ENCODE measurements around the gene ALG14.
"Not testable (repeated sequence)": the region's sequence is repeated elsewhere in the genome, so short reads cannot be mapped to it uniquely, and the experiment has no call there.

Gene ALG14

GRCh38 chr1:95086949-95087533 is 14.3 kb upstream of the ALG14 start:
- no peak for DNase-seq

GRCh38 chr1:95085376-95085775 is 12.6 kb upstream of the ALG14 start:
- DNase-seq: no peak

GRCh38 chr1:95084317-95085176 is 11.8 kb upstream of the ALG14 start:
- no peak for DNase-seq

GRCh38 chr1:95080879-95081278 is 8.1 kb upstream of the ALG14 start:
- DNase-seq: no peak

- DNase-seq: no peak
Measured at GRCh38 chr1:95080446-95080845, 7.7 kb upstream of the ALG14 start.

- DNase-seq: no peak
Measured at GRCh38 chr1:95076034-95076433, 3.3 kb upstream of the ALG14 start.

- no peak for DNase-seq
Measured at GRCh38 chr1:95073446-95073845, 695 bp upstream of the ALG14 start.

GRCh38 chr1:95072117-95072516 is 634 bp downstream of the ALG14 start:
- no peak for DNase-seq

GRCh38 chr1:95071539-95071938 is 1.2 kb downstream of the ALG14 start:
- no peak for DNase-seq

- no peak for DNase-seq
Measured at GRCh38 chr1:95069710-95070093, 3.0 kb downstream of the ALG14 start.

- DNase-seq: no peak
Measured at GRCh38 chr1:95068956-95069709, 3.6 kb downstream of the ALG14 start.

GRCh38 chr1:95067568-95067967 is 5.2 kb downstream of the ALG14 start:
- DNase-seq: no peak

GRCh38 chr1:95067062-95067461 is 5.7 kb downstream of the ALG14 start:
- DNase-seq: no peak

GRCh38 chr1:95061445-95062006 is 11.2 kb downstream of the ALG14 start:
- no peak for DNase-seq

- no peak for DNase-seq
Measured at GRCh38 chr1:95058974-95059373, 13.8 kb downstream of the ALG14 start.

GRCh38 chr1:95057351-95057750 is 15.4 kb downstream of the ALG14 start:
- DNase-seq: no peak

GRCh38 chr1:95049935-95050334 is 22.8 kb downstream of the ALG14 start:
- no peak for DNase-seq

- no peak for DNase-seq
Measured at GRCh38 chr1:95048317-95048716, 24.4 kb downstream of the ALG14 start.

- DNase-seq: not testable (repeated sequence)
Measured at GRCh38 chr1:95047624-95048023, 25.1 kb downstream of the ALG14 start.

- no peak for DNase-seq
Measured at GRCh38 chr1:95046359-95046758, 26.4 kb downstream of the ALG14 start.

- DNase-seq: peak; percentile 70
Measured at GRCh38 chr1:95043141-95043980, 29.4 kb downstream of the ALG14 start.

GRCh38 chr1:95042286-95042685 is 30.5 kb downstream of the ALG14 start:
- no peak for DNase-seq
